H9 (cell line): ENCODE results near the gene BBIP1. TPM values are rescaled to one million over a fixed set of nuclear protein-coding genes. Genes with fewer than 3 reads are reported as not detected.
A peak's percentile ranks its signal among the peaks of the same experiment; 100 is the strongest.

Experiments
- DNase-seq: peaks from one replicate; pipeline ENCODE4 v3.0.0-alpha.2; 2017
- H2AFZ ChIP-seq: one replicate; pipeline ENCODE4 v1.6.1; 2013; ENCODE audit warnings: mild to moderate bottlenecking, low read length, control low read depth, moderate library complexity
- H2AK5ac ChIP-seq: 2 replicates; pipeline ENCODE4 v1.6.1; 2013; ENCODE audit warnings: low read length, control low read depth, mixed read lengths; ENCODE audit not compliant: insufficient read length
- H2BK120ac ChIP-seq: one replicate; pipeline ENCODE4 v1.6.1; 2013; ENCODE audit warnings: low read depth, mild to moderate bottlenecking, low read length, control low read depth, inconsistent platforms; ENCODE audit not compliant: poor library complexity, severe bottlenecking
- H2BK12ac ChIP-seq: 2 replicates; pipeline ENCODE4 v1.6.1; 2013; ENCODE audit warnings: low read length, control low read depth, mixed read lengths, low read depth; ENCODE audit not compliant: insufficient read length
- H2BK15ac ChIP-seq: 2 replicates; pipeline ENCODE4 v1.6.1; 2013; ENCODE audit warnings: low read depth, low read length, control low read depth
- H2BK20ac ChIP-seq: one replicate; pipeline ENCODE4 v1.6.1; 2013; ENCODE audit warnings: low read depth, mild to moderate bottlenecking, low read length, control low read depth, inconsistent platforms; ENCODE audit not compliant: poor library complexity, severe bottlenecking
- H2BK5ac ChIP-seq: 2 replicates; pipeline ENCODE4 v1.6.1; 2013; ENCODE audit warnings: low read length, control low read depth, mixed read lengths; ENCODE audit not compliant: insufficient read length
- H3K14ac ChIP-seq: 2 replicates; pipeline ENCODE4 v1.6.1; 2013; ENCODE audit warnings: low read length, control low read depth; ENCODE audit not compliant: insufficient read depth
- H3K18ac ChIP-seq: 2 replicates; pipeline ENCODE4 v1.6.1; 2013; ENCODE audit warnings: low read depth, mild to moderate bottlenecking, mixed read lengths, low read length, control low read depth; ENCODE audit not compliant: insufficient read length
- H3K23ac ChIP-seq: 2 replicates; pipeline ENCODE4 v1.6.1; 2013; ENCODE audit warnings: low read length, control low read depth, mixed read lengths, low read depth; ENCODE audit not compliant: insufficient read length
- H3K23me2 ChIP-seq: 2 replicates; pipeline ENCODE4 v1.6.1; 2013; ENCODE audit warnings: low read depth, mild to moderate bottlenecking, mixed read lengths, low read length, control low read depth; ENCODE audit not compliant: insufficient read length, poor library complexity, severe bottlenecking
- H3K27ac ChIP-seq: 2 replicates; pipeline ENCODE4 v1.5.1; 2013; ENCODE audit warnings: low read length, control low read depth, mixed read lengths, low read depth; ENCODE audit not compliant: insufficient read length
- H3K27me3 ChIP-seq: 2 replicates; pipeline ENCODE4 v1.6.1; 2013; ENCODE audit warnings: low read length, control low read depth, inconsistent platforms; ENCODE audit not compliant: insufficient read depth
- H3K4ac ChIP-seq: 2 replicates; pipeline ENCODE4 v1.6.1; 2013; ENCODE audit warnings: low read depth, mild to moderate bottlenecking, control low read depth, inconsistent platforms, low read length, moderate library complexity
- H3K4me1 ChIP-seq: 2 replicates; pipeline ENCODE4 v1.6.1; 2013; ENCODE audit warnings: low read length, control low read depth, inconsistent platforms; ENCODE audit not compliant: insufficient read depth
- H3K4me2 ChIP-seq: 2 replicates; pipeline ENCODE4 v1.6.1; 2013; ENCODE audit warnings: low read length, control low read depth, mixed read lengths; ENCODE audit not compliant: insufficient read length, insufficient read depth
- H3K56ac ChIP-seq: 2 replicates; pipeline ENCODE4 v1.6.1; 2013; ENCODE audit warnings: low read depth, mild to moderate bottlenecking, mixed read lengths, low read length, control low read depth; ENCODE audit not compliant: insufficient read length
- H3K79me1 ChIP-seq: 2 replicates; pipeline ENCODE4 v1.6.1; 2013; ENCODE audit warnings: low read depth, mild to moderate bottlenecking, moderate library complexity, low read length, control low read depth, inconsistent platforms; ENCODE audit not compliant: insufficient read depth, poor library complexity, severe bottlenecking
- H3K79me2 ChIP-seq: 2 replicates; pipeline ENCODE4 v1.6.1; 2013; ENCODE audit warnings: low read length, control low read depth, inconsistent platforms; ENCODE audit not compliant: insufficient read depth
- H3K9ac ChIP-seq: 2 replicates; pipeline ENCODE4 v1.6.1; 2013; ENCODE audit warnings: low read length, control low read depth, mixed read lengths; ENCODE audit not compliant: insufficient read length; ENCODE audit errors: extremely low read depth
- H3K9me3 ChIP-seq: one replicate; pipeline ENCODE4 v1.6.1; 2013; ENCODE audit warnings: low read depth, low read length, inconsistent platforms; ENCODE audit not compliant: control insufficient read depth
- H3T11ph ChIP-seq: one replicate; pipeline ENCODE4 v1.6.1; 2013; ENCODE audit warnings: mild to moderate bottlenecking, low read length, control low read depth, inconsistent platforms
- H4K20me1 ChIP-seq: one replicate; pipeline ENCODE4 v1.6.1; 2013; ENCODE audit not compliant: control insufficient read depth, insufficient read length, insufficient read depth
- H4K5ac ChIP-seq: 2 replicates; pipeline ENCODE4 v1.6.1; 2013; ENCODE audit warnings: low read depth, mild to moderate bottlenecking, mixed read lengths, low read length, control low read depth; ENCODE audit not compliant: insufficient read length
- H4K8ac ChIP-seq: replicated peaks from 2 replicates; pipeline ENCODE4 v1.6.1; 2013; ENCODE audit warnings: low read length, control low read depth, mixed read lengths, low read depth; ENCODE audit not compliant: insufficient read length
- H4K91ac ChIP-seq: 2 replicates; pipeline ENCODE4 v1.6.1; 2013; ENCODE audit warnings: low read depth, mild to moderate bottlenecking, moderate library complexity, mixed read lengths, low read length, control low read depth; ENCODE audit not compliant: insufficient read length
- H3K27ac Mint-ChIP-seq, 3 experiments: 2 replicates in 2 of 3; 3 replicates in 1 of 3; pipeline ENCODE4 v1.8.0; 2020 to 2021; ENCODE audit warnings: mixed read lengths in 3 of 3, mild to moderate bottlenecking in 1 of 3, moderate library complexity in 1 of 3
- H3K27me3 Mint-ChIP-seq: 2 replicates; pipeline ENCODE4 v1.8.0; 2021; ENCODE audit warnings: low read depth, mild to moderate bottlenecking, moderate library complexity, mixed read lengths
- H3K36me3 Mint-ChIP-seq, 3 experiments: 2 replicates in 2 of 3; 3 replicates in 1 of 3; pipeline ENCODE4 v1.8.0; 2020 to 2021; ENCODE audit warnings: low read depth in 3 of 3, mixed read lengths in 3 of 3; ENCODE audit not compliant: insufficient read depth in 1 of 3
- H3K4me1 Mint-ChIP-seq, 2 experiments: 2 replicates each; pipeline ENCODE4 v1.8.0; 2020; ENCODE audit warnings: mixed read lengths in 2 of 2
- H3K4me3 Mint-ChIP-seq, 2 experiments: 2 replicates in 1 of 2; 3 replicates in 1 of 2; pipeline ENCODE4 v1.8.0; 2020 to 2021; ENCODE audit warnings: mild to moderate bottlenecking in 2 of 2, mixed read lengths in 2 of 2, moderate library complexity in 1 of 2
- H3K9me3 Mint-ChIP-seq, 2 experiments: 2 replicates in 1 of 2; 3 replicates in 1 of 2; pipeline ENCODE4 v1.8.0; 2020; ENCODE audit warnings: mild to moderate bottlenecking in 2 of 2, mixed read lengths in 2 of 2, moderate library complexity in 1 of 2
- WGBS: extraction: QIAGEN DNeasy Blood & Tissue Kit; methylation state at CpG from one replicate; pipeline ENCODE4 v1.1.7; 2013; ENCODE audit warnings: missing lambda C conversion rate, low lambda C conversion rate, mixed read lengths; ENCODE audit not compliant: insufficient read length; ENCODE audit errors: extremely low coverage; 5-methylcytosine and 5-hydroxymethylcytosine counted together
- total RNA-seq: library from RNA; stranded (reverse); gene quantifications from 2 replicates; pipeline ENCODE4 v1.2.1, GENCODE V29; 2021
- TF ChIP-seq, protein P1 (sequence below): fragments of 200-600 bp; sonication (generic); conservative IDR thresholded peaks from 3 replicates; pipeline ENCODE4 v1.8.0; 2021; ENCODE audit warnings: antibody characterized with exemption, mild to moderate bottlenecking

Gene BBIP1
- total RNA-seq, 1 experiment from 2014 or later: 18.8 TPM

DNA sequence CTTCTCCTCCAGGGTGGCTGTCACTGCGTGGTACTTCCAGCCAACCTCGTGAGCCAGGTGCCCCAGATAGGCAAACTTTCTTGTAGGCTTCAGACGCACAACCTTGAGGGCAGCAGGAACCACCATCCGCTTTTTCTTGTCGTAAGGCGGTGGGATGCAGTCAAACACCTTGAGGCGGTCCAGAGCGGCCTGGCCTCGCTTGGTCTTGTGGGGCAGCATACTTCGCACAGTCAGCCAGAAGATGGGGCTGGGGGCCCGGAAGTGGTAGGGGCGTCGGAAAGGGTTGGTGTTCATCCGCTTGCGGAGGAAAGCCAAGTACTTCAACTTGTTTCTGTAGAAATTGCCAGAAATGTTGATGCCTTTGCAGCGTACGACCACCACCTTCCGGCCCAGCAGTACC, 17.8 kb upstream of the BBIP1 start:
- H3K27ac ChIP-seq: no peak overlapping the region
- no peak overlapping the region for H3K4me2 ChIP-seq
- H3K27me3 Mint-ChIP-seq: no peaks in the 10 kb centered on the region; the same call in 1 of the 2 replicates
- H2BK12ac ChIP-seq: no peak overlapping the region
- H4K91ac ChIP-seq: no peak overlapping the region
- H2BK20ac ChIP-seq: no peak overlapping the region
- peaks cover 9% of the 10 kb centered on the region; the same call in 1 of the 2 replicates for H3K79me2 ChIP-seq
- H3K9ac ChIP-seq: no peak overlapping the region
- H3K9me3 ChIP-seq: no peaks in the 10 kb centered on the region
- no peak overlapping the region for H2BK5ac ChIP-seq
- H3K4me3 Mint-ChIP-seq: no peak overlapping the region
- H3K23me2 ChIP-seq: no peaks in the 10 kb centered on the region
- H3T11ph ChIP-seq: no peak overlapping the region
- H2BK15ac ChIP-seq: no peak overlapping the region
- H3K79me1 ChIP-seq: no peaks in the 10 kb centered on the region
- H4K20me1 ChIP-seq: no peaks in the 10 kb centered on the region
- WGBS: no CpG with 5 or more reads among the region's 18 CpGs
- H3K27me3 ChIP-seq: no peaks in the 10 kb centered on the region
- no peak overlapping the region for H3K18ac ChIP-seq
- H2AFZ ChIP-seq: no peak overlapping the region
- H3K9me3 Mint-ChIP-seq: no peaks in the 10 kb centered on the region
- no peak overlapping the region for H2BK120ac ChIP-seq
- no peak overlapping the region for H4K5ac ChIP-seq
- H2AK5ac ChIP-seq: no peak overlapping the region
- DNase-seq: no peak
- H3K4me1 Mint-ChIP-seq: no peaks in the 10 kb centered on the region; a peak in 1 of 4 replicates
- TF ChIP-seq, protein P1, sequence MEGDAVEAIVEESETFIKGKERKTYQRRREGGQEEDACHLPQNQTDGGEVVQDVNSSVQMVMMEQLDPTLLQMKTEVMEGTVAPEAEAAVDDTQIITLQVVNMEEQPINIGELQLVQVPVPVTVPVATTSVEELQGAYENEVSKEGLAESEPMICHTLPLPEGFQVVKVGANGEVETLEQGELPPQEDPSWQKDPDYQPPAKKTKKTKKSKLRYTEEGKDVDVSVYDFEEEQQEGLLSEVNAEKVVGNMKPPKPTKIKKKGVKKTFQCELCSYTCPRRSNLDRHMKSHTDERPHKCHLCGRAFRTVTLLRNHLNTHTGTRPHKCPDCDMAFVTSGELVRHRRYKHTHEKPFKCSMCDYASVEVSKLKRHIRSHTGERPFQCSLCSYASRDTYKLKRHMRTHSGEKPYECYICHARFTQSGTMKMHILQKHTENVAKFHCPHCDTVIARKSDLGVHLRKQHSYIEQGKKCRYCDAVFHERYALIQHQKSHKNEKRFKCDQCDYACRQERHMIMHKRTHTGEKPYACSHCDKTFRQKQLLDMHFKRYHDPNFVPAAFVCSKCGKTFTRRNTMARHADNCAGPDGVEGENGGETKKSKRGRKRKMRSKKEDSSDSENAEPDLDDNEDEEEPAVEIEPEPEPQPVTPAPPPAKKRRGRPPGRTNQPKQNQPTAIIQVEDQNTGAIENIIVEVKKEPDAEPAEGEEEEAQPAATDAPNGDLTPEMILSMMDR: no peak
- H3K23ac ChIP-seq: no peak overlapping the region
- H3K36me3 Mint-ChIP-seq: peaks cover 0 to 10% (median 4%) of the 10 kb centered on the region in 3 experiments; a peak in 4 of 7 replicates
- H3K4ac ChIP-seq: no peak overlapping the region
- no peak overlapping the region for H3K14ac ChIP-seq
- no peak overlapping the region for H4K8ac ChIP-seq
- H3K27ac Mint-ChIP-seq: peak overlapping the region in 2 of 3 experiments; percentile 46 to 59; a peak in 2 of 7 replicates
- H3K56ac ChIP-seq: no peak overlapping the region
- H3K4me1 ChIP-seq: peaks cover 2% of the 10 kb centered on the region; the same call in 1 of the 2 replicates
